Skeletal muscle cell (primary cell): Measurements from ENCODE around the gene GPD1.
"Not testable (repeated sequence)": the region's sequence is repeated elsewhere in the genome, so short reads cannot be mapped to it uniquely, and the experiment has no call there.

Experiments used
- DNase-seq: peaks from one replicate; pipeline ENCODE4 v3.0.0-alpha.2; 2010; ENCODE audit warnings: low read depth
- H3K4me3 ChIP-seq: 2 replicates; pipeline ENCODE4 v1.5.1; 2011; ENCODE audit warnings: low read depth, mild to moderate bottlenecking, control low read depth, low read length, moderate library complexity

Gene GPD1

DNA sequence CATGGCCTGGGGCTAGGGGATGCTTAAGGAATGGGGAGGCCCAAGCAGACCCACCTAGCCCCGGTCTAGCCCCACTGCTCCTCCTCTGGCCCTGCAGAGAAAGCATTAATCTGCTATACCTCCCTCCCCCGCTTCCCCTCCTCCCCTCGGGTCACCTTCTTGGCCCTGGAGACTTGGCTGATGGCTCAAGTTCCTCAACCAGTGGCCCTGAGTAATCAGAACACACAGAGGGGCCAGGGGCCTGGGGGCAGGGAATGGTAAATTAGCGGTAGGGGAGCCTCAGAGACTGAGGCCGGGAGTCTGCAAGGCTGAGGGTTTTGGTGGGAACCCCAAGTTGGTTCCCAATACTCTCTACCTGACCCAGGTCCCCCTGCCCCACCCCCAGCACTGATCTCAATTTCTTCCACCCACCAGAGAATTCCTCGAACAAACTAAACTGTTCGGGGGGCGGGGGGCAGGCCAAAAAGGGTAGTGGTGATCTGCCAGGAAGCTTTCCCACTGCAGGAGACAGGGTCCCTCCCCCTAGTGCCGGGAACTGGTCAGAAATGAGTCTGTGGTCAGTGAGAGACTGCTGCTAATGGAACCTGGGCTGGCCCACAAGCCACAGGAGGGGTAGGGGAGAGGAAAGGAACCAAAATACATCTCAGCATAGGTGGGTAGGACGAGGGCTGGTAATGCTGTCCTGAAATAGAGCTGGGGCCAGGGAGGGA, 31.5 kb upstream of the GPD1 start:
- DNase-seq, result no peak
- no peak overlapping the region for H3K4me3 ChIP-seq

DNA sequence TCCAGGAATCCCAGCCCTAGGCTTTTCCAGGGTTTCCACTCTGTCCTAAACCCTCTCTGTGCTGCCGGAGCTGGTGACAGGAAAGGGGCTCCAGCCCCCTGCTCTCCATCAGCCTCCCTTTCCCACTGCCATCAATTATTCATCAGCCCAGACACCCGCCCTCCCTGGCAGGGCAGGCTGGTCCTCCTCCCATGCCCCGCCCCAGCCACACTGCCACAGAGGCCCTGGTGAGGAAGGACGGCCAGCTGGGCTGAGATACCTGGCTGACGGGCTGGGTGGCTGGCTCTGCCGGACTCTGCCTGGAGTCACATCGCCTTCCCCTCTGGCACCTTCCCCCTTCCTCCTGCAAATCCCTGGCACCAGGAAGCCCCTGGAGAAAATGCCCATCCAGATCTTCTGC, 30.6 kb upstream of the GPD1 start:
- no peak for DNase-seq
- H3K4me3 ChIP-seq, result no peak overlapping the region

DNA sequence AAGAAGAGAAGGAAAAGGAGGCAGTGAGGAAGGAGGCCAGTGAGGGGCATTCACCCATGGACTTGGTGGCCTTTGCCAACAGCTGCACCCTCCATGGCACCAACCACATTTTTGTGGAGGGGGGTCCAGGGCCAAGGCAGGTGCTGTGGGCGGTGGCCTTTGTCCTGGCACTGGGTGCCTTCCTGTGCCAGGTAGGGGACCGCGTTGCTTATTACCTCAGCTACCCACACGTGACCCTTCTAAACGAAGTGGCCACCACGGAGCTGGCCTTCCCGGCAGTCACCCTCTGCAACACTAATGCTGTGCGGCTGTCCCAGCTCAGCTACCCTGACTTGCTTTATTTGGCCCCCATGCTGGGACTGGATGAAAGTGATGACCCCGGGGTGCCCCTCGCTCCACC, 30.1 kb upstream of the GPD1 start:
- no peak for DNase-seq
- no peak overlapping the region for H3K4me3 ChIP-seq

DNA sequence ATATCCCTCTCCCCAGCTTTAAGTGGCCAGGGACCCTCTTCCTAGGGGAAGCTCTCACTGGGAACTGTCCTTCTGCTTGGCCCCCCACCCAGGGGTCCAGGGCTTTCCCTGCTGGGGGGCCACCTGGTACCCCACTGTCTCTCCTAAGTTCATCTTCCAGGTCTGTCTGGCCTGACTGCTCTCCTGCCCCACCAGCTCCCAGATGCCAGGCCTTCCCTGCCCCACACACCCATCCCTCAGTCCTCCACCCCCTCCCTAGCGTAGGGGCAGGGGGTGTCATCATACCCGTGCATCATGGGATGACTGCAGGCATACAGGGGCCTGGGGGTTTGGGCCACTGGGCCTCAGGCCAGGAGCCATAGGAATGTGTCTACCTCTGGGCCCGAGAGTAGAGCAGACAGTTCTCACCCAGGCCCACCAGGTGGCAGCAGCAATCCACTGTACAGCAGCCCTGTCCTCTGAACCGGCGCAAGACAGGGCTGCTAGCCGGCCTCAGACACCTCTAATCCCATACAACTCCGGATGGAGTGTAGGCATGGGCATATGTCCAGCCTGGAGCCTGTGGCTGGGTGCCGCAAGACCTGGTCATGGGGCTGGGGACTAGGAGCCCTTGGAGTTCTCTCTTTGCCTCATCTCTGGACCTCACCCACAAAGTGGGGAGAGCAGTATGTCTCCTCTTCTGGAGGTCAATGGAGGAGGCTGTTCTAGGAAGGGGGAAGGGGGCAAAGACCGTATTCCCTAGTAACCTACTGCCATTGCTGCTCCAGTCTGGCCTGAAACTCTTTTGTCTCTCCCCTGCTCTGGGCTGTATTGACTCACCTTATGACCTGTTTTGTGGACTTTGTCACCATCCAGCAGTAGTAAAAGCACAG, 28.6 kb upstream of the GPD1 start:
- no peak overlapping the region for H3K4me3 ChIP-seq
- no peak for DNase-seq

- no peak overlapping the region for H3K4me3 ChIP-seq
- DNase-seq, result no peak
Measured at GRCh38 chr12:50075808-50076170, 28.0 kb upstream of the GPD1 start.

GRCh38 chr12:50077099-50077498, 26.7 kb upstream of the GPD1 start:
- no peak for DNase-seq
- H3K4me3 ChIP-seq, result no peak overlapping the region

GRCh38 chr12:50078281-50078680, 25.5 kb upstream of the GPD1 start:
- DNase-seq, result no peak

GRCh38 chr12:50079771-50080170, 24.0 kb upstream of the GPD1 start:
- DNase-seq, result no peak
- H3K4me3 ChIP-seq, result no peak overlapping the region

More at GRCh38 chr12:50078281-50078680, 25.5 kb upstream of the GPD1 start:
- H3K4me3 ChIP-seq, result no peak overlapping the region

GRCh38 chr12:50081096-50081808, 22.6 kb upstream of the GPD1 start:
- DNase-seq, result no peak
- H3K4me3 ChIP-seq, result no peak overlapping the region

GRCh38 chr12:50082644-50083043, 21.2 kb upstream of the GPD1 start:
- H3K4me3 ChIP-seq, result no peak overlapping the region
- DNase-seq, result no peak

DNA sequence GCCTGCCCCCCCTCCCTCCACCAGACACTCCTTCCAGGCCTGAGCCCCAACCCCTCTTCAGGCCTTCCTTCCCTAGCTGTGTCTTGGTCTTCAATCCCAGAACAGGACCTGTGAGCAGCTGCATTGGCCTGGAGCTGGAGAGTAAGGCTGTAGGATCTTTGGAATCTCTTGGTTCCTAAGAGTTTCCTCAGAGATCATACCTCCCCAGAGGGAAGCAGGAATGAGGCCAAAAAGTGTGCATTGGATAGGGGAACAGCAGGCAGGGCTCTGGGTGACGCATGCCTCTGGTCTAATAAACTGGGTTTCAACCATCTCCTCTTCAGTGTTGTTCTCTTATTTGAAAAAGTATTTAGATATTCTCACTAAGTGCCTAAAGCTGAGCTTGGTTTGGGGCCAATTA, 20.5 kb upstream of the GPD1 start:
- H3K4me3 ChIP-seq, result no peak overlapping the region
- DNase-seq, result no peak

- H3K4me3 ChIP-seq, result peak overlapping the region; percentile 80
- DNase-seq, result not testable (repeated sequence)
Measured at GRCh38 chr12:50084409-50084774, 19.4 kb upstream of the GPD1 start.

GRCh38 chr12:50084775-50085614, 18.8 kb upstream of the GPD1 start, which contains the start of gene SMARCD1:
TSS of gene SMARCD1 (plus strand) at chr12:50085342. CDS start at chr12:50085370, 28 bp downstream.
- DNase-seq, result peak; percentile 71
- peak within 1 kb of the TSS; percentile 80 for H3K4me3 ChIP-seq

- H3K4me3 ChIP-seq, result peak overlapping the region; percentile 80
- no peak for DNase-seq
Measured at GRCh38 chr12:50085615-50086072, 18.2 kb upstream of the GPD1 start.

- DNase-seq, result no peak
Measured at GRCh38 chr12:50086148-50086547, 17.7 kb upstream of the GPD1 start.

GRCh38 chr12:50087151-50087550, 16.7 kb upstream of the GPD1 start:
- no peak overlapping the region for H3K4me3 ChIP-seq
- no peak for DNase-seq

More at GRCh38 chr12:50086148-50086547, 17.7 kb upstream of the GPD1 start:
- H3K4me3 ChIP-seq, result peak overlapping the region; percentile 80

DNA sequence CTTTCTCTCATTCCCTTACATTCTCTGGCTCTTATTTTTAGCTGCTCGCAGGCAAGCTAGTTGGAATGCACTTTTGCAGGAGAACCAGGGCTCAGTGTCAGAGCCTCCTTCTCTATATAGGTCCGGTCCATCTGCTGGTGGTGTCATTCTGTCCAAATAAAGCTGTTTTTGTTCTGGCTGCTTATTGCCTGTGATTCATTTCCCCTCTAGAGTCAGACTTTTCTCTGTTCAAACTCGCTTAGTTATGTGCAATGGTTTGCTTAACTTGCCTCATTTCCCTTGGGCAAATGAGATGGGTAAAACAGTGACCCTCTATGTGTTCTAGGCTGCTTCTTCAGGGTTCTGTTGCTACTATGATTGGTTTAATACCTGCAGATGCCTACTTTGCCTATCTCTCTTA, 15.8 kb upstream of the GPD1 start:
- peak; percentile 61 for DNase-seq
- no peak overlapping the region for H3K4me3 ChIP-seq

DNA sequence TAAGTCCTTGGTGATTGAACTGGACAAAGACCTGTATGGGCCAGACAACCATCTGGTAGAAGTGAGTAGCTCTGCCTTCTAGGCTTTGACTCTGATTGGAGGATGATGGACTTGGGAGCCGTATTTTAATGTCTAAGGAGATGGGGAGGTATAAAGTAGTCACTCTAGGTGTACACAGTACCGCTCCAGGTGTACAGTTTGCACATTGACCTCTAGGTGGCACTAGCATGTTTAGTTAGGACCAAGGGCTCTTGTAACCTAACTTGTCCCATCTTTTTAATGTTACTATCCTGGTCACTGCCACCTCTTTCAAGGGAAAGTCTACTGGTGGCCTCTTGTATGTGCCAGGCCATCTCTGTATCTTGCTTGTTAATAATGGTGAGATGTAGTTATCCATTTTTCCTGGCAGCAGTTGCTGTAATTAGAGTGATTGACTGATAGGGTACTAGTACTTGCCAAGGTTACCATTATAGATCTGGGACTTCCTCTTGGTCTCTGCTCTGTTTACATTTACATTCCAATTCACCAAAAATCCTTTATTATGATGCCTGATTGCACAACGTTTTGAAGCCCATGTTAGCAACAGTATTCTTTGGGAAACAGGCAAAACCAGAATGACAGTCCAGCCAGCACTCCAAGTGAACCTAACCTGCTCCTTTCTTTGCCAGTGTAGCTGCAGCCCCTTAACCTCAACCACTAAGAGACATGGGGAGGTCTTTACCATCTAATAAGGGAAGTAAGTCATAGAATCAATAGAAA, 15.1 kb upstream of the GPD1 start:
- no peak for DNase-seq
- H3K4me3 ChIP-seq, result no peak overlapping the region

GRCh38 chr12:50089730-50090129, 14.1 kb upstream of the GPD1 start:
- no peak for DNase-seq
- no peak overlapping the region for H3K4me3 ChIP-seq
